Measurements from ENCODE around the gene TEX13A. TPM values are rescaled to one million over a fixed set of nuclear protein-coding genes. Genes with fewer than 3 reads are reported as not detected.

TEX13A gene
- total and polyA plus RNA-seq, 9 of the 15 experiments (the other 6 are each of a cell fraction or from before 2014, with no cell fraction given): 0.23 TPM; not detected in 8

- H3K27ac ChIP-seq (ENCODE audit: extremely low read depth, low read depth, low read length): no peak overlapping the region
- no peaks in the 10 kb centered on the region for H3K36me3 ChIP-seq (ENCODE audit: control insufficient read depth, insufficient read depth, low read length)
- no peak overlapping the region for H3K9ac ChIP-seq (ENCODE audit: insufficient read depth in 1 of 2, low read depth in 2 of 2, low read length in 2 of 2)
- no peak overlapping the region for H3K4me3 ChIP-seq
- ChIA-PET CTCF (ENCODE audit: low intra/inter-chr PET ratio) (no interaction called here), POLR2A (no interaction called here)
- intact Hi-C loops (cut with micrococcal nuclease): no loop called here
- H3K4me1 ChIP-seq (replicated peaks in 1 of 2; ENCODE audit: control insufficient read depth in 2 of 2, insufficient read depth in 2 of 2, low read length in 2 of 2): no peaks in the 10 kb centered on the region
- in situ Hi-C loops (cut with MboI): no loop called here
- no peaks in the 10 kb centered on the region for H3K9me1 ChIP-seq (ENCODE audit: control insufficient read depth, insufficient read depth, low read length)
- ATAC-seq (no peak), DNase-seq (ENCODE audit: extremely low read depth in 1 of 4, low spot score in 3 of 4) (no peak), FAIRE-seq (no peak)
- H3K9me3 ChIP-seq (replicated peaks; ENCODE audit: control insufficient read depth, insufficient read depth, low read depth, low read length): no peaks in the 10 kb centered on the region
- TF ChIP-seq ZBTB33 (CRISPR knock-in tag; IDR thresholded peaks at IDR 0.05) (no peak), ZBTB11 (CRISPR knock-in tag; IDR thresholded peaks at IDR 0.05) (no peak), NFIC (IDR thresholded peaks at IDR 0.05) (no peak), GATA2 (CRISPR knock-in tag; IDR thresholded peaks at IDR 0.05) (no peak)
- no peaks in the 10 kb centered on the region for H3K27me3 ChIP-seq (ENCODE audit: control insufficient read depth in 2 of 2, insufficient read depth in 2 of 2, low read length in 2 of 2)
- no peak overlapping the region for H2AFZ ChIP-seq (ENCODE audit: low read depth, low read length)
- H4K20me1 ChIP-seq (replicated peaks; ENCODE audit: control insufficient read depth, insufficient read depth, low read length): no peaks in the 10 kb centered on the region
- BruUV-seq (replicated peaks): no TSS peak
- H3K79me2 ChIP-seq (ENCODE audit: control insufficient read depth, insufficient read depth, low read length): no peaks in the 10 kb centered on the region
- H3K4me2 ChIP-seq (ENCODE audit: insufficient read depth, low read length): no peak overlapping the region
Observed at GRCh38 chrX:105209406-105209805, 11.1 kb downstream of the TEX13A start.

All from K562 (cell line).